Osteoblast (primary cell): Measurements from ENCODE around the gene MUTYH. TPM values are rescaled to one million over a fixed set of nuclear protein-coding genes. Genes with fewer than 3 reads are reported as not detected.

Experiments
- DNase-seq: peaks from one replicate; pipeline ENCODE4 v3.0.0; 2011; ENCODE audit warnings: low spot score, mixed read lengths; ENCODE audit not compliant: insufficient read length; ENCODE audit errors: missing footprints
- H2AFZ ChIP-seq: 2 replicates; pipeline ENCODE4 v1.6.0; 2011; ENCODE audit warnings: mild to moderate bottlenecking, low read length
- H3K27ac ChIP-seq: 2 replicates; pipeline ENCODE4 v1.5.1; 2011; ENCODE audit warnings: mild to moderate bottlenecking, low read depth, low read length, moderate library complexity
- H3K27me3 ChIP-seq: 2 replicates; pipeline ENCODE4 v1.6.0; 2012; ENCODE audit warnings: mild to moderate bottlenecking, control low read depth, inconsistent platforms, low read length, moderate library complexity; ENCODE audit not compliant: insufficient read depth
- H3K36me3 ChIP-seq: 2 replicates; pipeline ENCODE4 v1.5.1; 2011; ENCODE audit warnings: mild to moderate bottlenecking, low read length, control low read depth, moderate library complexity; ENCODE audit not compliant: insufficient read depth
- H3K4me1 ChIP-seq: 2 replicates; pipeline ENCODE4 v1.5.1; 2011; ENCODE audit warnings: mild to moderate bottlenecking, low read length, control low read depth, moderate library complexity; ENCODE audit not compliant: insufficient read depth
- H3K4me2 ChIP-seq: 2 replicates; pipeline ENCODE4 v1.6.0; 2011; ENCODE audit warnings: mild to moderate bottlenecking, low read length; ENCODE audit not compliant: insufficient read depth
- H3K4me3 ChIP-seq: fragments of 200-600 bp; sonication (generic); 3 replicates; pipeline ENCODE4 v1.5.1; 2012; ENCODE audit warnings: mild to moderate bottlenecking, low read length, inconsistent platforms; ENCODE audit not compliant: insufficient read depth
- H3K79me2 ChIP-seq: 2 replicates; pipeline ENCODE4 v1.6.0; 2012; ENCODE audit warnings: mild to moderate bottlenecking, low read length, control low read depth, inconsistent platforms; ENCODE audit not compliant: insufficient read depth
- H3K9me3 ChIP-seq: 2 replicates; pipeline ENCODE4 v1.5.1; 2011; ENCODE audit warnings: low read depth, low read length, control low read depth
- H4K20me1 ChIP-seq: 2 replicates; pipeline ENCODE4 v1.6.0; 2012; ENCODE audit warnings: mild to moderate bottlenecking, low read length, control low read depth; ENCODE audit not compliant: insufficient read depth
- CTCF ChIP-seq: IDR thresholded peaks from 2 replicates; pipeline ENCODE4 v1.5.1; 2011; ENCODE audit warnings: mild to moderate bottlenecking, low read depth, low read length, moderate library complexity; ENCODE audit errors: extremely low read depth
- total RNA-seq: library from RNA; depleted of rRNA; stranded (reverse); fragments of >200 nt; gene quantifications from 2 replicates; pipeline ENCODE4 v1.2.3, GENCODE V29; 2012

Gene MUTYH
- total RNA-seq, 1 donor = 14.1 TPM

GRCh38 chr1:45353685-45354084 lies 13.4 kb upstream of the MUTYH start:
- Histone ChIP-seq H3K9me3 (no peaks in the 10 kb centered on the region), H3K27ac (no peak overlapping the region), H3K36me3 (no peaks in the 10 kb centered on the region), H2AFZ (no peak overlapping the region), H4K20me1 (no peaks in the 10 kb centered on the region), H3K27me3 (no peaks in the 10 kb centered on the region), H3K79me2 (no peaks in the 10 kb centered on the region), H3K4me1 (no peaks in the 10 kb centered on the region), H3K4me2 (no peak overlapping the region), H3K4me3 (no peak overlapping the region)
- no peak for TF ChIP-seq CTCF
- no peak for DNase-seq

- Histone ChIP-seq H3K27me3 (no peaks in the 10 kb centered on the region), H3K36me3 (no peaks in the 10 kb centered on the region), H2AFZ (no peak overlapping the region), H3K79me2 (no peaks in the 10 kb centered on the region), H3K4me3 (no peak overlapping the region), H3K9me3 (no peaks in the 10 kb centered on the region), H3K4me2 (no peak overlapping the region), H3K4me1 (peaks cover 3% of the 10 kb centered on the region), H4K20me1 (no peaks in the 10 kb centered on the region), H3K27ac (no peak overlapping the region)
- no peak for DNase-seq
- no peak for TF ChIP-seq CTCF
These were observed 11.3 kb upstream of the MUTYH start for GRCh38 chr1:45351508-45351907.

- Histone ChIP-seq H3K4me1 (peaks cover 3% of the 10 kb centered on the region), H3K9me3 (no peaks in the 10 kb centered on the region), H3K79me2 (no peaks in the 10 kb centered on the region), H3K36me3 (peaks cover 10% of the 10 kb centered on the region), H3K27ac (no peak overlapping the region), H3K4me3 (no peak overlapping the region), H4K20me1 (no peaks in the 10 kb centered on the region), H3K4me2 (no peak overlapping the region), H3K27me3 (no peaks in the 10 kb centered on the region), H2AFZ (no peak overlapping the region)
- DNase-seq = no peak
- no peak for TF ChIP-seq CTCF
These were observed 8.9 kb upstream of the MUTYH start for GRCh38 chr1:45348966-45349677.

DNA sequence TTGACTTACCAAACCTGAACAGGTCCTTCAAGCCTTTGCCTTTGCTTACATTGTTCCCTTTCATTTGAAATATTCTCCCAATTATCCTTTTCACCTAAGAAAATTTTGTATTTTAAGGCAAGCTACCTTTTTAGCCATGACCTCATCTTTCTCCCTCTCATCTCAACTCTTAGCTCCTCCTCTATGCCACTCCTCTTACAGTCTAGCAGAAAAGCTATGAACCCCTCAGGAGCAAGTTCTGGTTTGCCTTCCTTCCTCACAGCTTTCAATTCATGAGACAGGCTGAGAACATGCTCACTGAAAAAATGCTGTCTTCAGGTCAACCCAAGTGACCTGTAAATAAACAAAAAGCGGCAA lies 8.3 kb upstream of the MUTYH start:
- Histone ChIP-seq H3K4me3 (no peak overlapping the region), H2AFZ (no peak overlapping the region), H3K36me3 (peaks cover 15% of the 10 kb centered on the region), H3K27me3 (no peaks in the 10 kb centered on the region), H3K4me2 (no peak overlapping the region), H3K9me3 (no peaks in the 10 kb centered on the region), H3K4me1 (peaks cover 3% of the 10 kb centered on the region), H4K20me1 (no peaks in the 10 kb centered on the region), H3K27ac (no peak overlapping the region), H3K79me2 (no peaks in the 10 kb centered on the region)
- TF ChIP-seq CTCF = no peak
- no peak for DNase-seq
